NB4 (cell line): ENCODE results near the gene HRCT1.

Source experiments
- CTCF ChIP-seq: IDR thresholded peaks from one replicate; pipeline ENCODE4 v1.5.1; 2012; ENCODE audit warnings: low read depth, low read length
- MAX ChIP-seq: IDR thresholded peaks from 2 replicates; pipeline ENCODE4 v1.6.1; 2011; ENCODE audit warnings: low read depth, low read length
- MYC ChIP-seq: IDR thresholded peaks from 2 replicates; pipeline ENCODE4 v1.6.1; 2011; ENCODE audit warnings: low read depth, low read length
- POLR2A ChIP-seq: IDR thresholded peaks from 2 replicates; pipeline ENCODE4 v1.6.1; 2011; ENCODE audit warnings: mild to moderate bottlenecking; ENCODE audit not compliant: insufficient read length; ENCODE audit errors: extremely low read depth

DNA sequence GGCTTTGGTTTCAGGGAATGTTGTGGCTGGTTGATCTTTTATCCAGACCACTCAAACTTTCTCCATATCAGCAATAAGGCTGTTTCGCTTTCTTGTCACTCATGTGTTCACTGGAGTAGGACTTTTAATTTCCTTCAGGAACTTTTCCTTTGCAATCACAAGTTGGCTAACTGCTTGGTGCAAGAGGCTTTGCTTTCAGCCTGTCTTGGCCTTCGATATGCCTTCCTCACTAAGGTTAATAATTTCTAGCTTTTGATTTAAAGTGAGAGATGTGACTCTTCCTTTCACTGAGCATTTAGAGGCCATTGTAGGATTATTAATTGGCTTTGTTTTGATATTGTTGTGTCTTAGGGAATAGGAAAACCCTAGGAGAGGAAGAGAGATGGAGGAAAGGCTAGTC is 7.0 kb upstream of the HRCT1 start:
- TF ChIP-seq CTCF (no peak), POLR2A (no peak), MAX (no peak), MYC (no peak)
